K562 (cell line): Measurements from ENCODE around the gene MOSPD3.

ENCODE experiments used
- CREM ChIP-seq: IDR thresholded peaks from 2 replicates; pipeline ENCODE4 v1.6.1; 2014; ENCODE audit warnings: antibody characterized with exemption, low read depth
- PCBP2 ChIP-seq: fragments of 200-400 bp; formaldehyde crosslinking; IDR thresholded peaks from 2 replicates; pipeline ENCODE4 v1.6.1; 2018; ENCODE audit warnings: low read length, low read depth, mild to moderate bottlenecking, moderate library complexity; ENCODE audit not compliant: poor library complexity, severe bottlenecking
- POLR2AphosphoS5 ChIP-seq: IDR thresholded peaks from 2 replicates; pipeline ENCODE4 v1.6.1; 2011; ENCODE audit warnings: mild to moderate bottlenecking, low read depth, low read length, moderate library complexity; ENCODE audit not compliant: control insufficient read depth, insufficient read depth
- TF ChIP-seq, protein P1 (sequence below): fragments of 250-450 bp; sonication (Bioruptor Pico); IDR thresholded peaks from 2 replicates; pipeline ENCODE4 v1.4.0; 2020; ENCODE audit warnings: borderline replicate concordance
- TF ChIP-seq, protein P2 (sequence below): fragments of 450-650 bp; IDR thresholded peaks from 2 replicates; pipeline ENCODE4 v1.6.1; 2016; ENCODE audit warnings: missing biosample characterization, missing genetic modification characterization
- TF ChIP-seq, protein P3 (sequence below): fragments of 250-450 bp; sonication (Bioruptor Pico); IDR thresholded peaks from 2 replicates; pipeline ENCODE4 v1.4.0; 2020; ENCODE audit warnings: mild to moderate bottlenecking, moderate library complexity
- TF ChIP-seq, protein P4 (sequence below): fragments of 150-350 bp; IDR thresholded peaks from 2 replicates; pipeline ENCODE4 v1.6.1; 2014; ENCODE audit warnings: low read depth, mild to moderate bottlenecking, low read length, borderline replicate concordance

DNA sequence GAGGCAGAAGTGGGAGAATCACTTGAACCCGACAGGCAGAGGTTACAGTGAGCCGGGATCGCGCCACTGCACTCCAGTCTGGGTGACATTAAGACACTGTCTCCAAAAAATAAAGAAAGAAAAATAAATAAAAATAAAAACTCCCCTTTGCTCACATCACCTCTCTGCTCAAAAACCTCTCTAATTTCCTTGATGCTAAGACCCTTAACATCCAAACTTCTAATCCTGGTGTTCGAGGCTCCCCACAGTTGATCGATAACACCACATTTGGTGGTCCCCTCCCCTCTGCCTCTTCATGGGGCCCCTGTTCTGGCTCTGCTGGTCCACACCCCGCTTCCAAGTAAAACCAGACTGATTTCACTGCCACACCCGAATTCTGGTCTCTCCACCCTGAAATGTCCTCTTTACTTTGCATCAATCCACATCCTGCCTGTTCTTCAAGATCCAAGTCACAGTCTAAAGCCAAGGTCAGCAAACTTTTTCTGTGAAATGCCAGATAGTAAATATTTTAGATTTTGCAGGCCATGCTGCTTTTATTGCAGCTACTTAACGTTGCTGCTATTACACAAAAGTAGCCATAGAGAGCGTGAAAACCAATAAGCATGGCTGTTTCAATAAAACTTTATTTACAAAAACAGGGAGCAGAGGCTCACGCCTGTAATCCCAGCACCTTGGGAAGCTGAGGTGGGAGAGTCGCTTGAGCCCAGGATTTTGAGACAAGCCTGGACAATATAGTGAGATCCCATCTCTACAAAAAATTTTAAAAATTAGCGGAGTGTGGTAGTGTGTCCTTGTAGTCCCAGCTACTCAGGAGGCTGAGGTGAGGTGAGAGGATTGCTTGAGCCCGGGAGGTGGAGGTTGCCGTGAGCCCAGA, 11.8 kb downstream of the MOSPD3 start:
- TF ChIP-seq, protein P1, sequence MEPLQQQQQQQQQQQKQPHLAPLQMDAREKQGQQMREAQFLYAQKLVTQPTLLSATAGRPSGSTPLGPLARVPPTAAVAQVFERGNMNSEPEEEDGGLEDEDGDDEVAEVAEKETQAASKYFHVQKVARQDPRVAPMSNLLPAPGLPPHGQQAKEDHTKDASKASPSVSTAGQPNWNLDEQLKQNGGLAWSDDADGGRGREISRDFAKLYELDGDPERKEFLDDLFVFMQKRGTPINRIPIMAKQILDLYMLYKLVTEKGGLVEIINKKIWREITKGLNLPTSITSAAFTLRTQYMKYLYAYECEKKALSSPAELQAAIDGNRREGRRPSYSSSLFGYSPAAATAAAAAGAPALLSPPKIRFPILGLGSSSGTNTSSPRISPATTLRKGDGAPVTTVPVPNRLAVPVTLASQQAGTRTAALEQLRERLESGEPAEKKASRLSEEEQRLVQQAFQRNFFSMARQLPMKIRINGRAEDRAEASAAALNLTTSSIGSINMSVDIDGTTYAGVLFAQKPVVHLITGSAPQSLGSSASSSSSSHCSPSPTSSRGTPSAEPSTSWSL (CRISPR knock-in tag): no peak
- TF ChIP-seq, protein P2, sequence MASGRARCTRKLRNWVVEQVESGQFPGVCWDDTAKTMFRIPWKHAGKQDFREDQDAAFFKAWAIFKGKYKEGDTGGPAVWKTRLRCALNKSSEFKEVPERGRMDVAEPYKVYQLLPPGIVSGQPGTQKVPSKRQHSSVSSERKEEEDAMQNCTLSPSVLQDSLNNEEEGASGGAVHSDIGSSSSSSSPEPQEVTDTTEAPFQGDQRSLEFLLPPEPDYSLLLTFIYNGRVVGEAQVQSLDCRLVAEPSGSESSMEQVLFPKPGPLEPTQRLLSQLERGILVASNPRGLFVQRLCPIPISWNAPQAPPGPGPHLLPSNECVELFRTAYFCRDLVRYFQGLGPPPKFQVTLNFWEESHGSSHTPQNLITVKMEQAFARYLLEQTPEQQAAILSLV (tag): no peak
- TF ChIP-seq, protein P3, sequence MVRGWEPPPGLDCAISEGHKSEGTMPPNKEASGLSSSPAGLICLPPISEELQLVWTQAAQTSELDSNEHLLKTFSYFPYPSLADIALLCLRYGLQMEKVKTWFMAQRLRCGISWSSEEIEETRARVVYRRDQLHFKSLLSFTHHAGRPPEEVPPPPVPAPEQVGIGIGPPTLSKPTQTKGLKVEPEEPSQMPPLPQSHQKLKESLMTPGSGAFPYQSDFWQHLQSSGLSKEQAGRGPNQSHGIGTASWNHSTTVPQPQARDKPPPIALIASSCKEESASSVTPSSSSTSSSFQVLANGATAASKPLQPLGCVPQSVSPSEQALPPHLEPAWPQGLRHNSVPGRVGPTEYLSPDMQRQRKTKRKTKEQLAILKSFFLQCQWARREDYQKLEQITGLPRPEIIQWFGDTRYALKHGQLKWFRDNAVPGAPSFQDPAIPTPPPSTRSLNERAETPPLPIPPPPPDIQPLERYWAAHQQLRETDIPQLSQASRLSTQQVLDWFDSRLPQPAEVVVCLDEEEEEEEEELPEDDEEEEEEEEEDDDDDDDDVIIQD (CRISPR knock-in tag): no peak
- TF ChIP-seq, protein P4, sequence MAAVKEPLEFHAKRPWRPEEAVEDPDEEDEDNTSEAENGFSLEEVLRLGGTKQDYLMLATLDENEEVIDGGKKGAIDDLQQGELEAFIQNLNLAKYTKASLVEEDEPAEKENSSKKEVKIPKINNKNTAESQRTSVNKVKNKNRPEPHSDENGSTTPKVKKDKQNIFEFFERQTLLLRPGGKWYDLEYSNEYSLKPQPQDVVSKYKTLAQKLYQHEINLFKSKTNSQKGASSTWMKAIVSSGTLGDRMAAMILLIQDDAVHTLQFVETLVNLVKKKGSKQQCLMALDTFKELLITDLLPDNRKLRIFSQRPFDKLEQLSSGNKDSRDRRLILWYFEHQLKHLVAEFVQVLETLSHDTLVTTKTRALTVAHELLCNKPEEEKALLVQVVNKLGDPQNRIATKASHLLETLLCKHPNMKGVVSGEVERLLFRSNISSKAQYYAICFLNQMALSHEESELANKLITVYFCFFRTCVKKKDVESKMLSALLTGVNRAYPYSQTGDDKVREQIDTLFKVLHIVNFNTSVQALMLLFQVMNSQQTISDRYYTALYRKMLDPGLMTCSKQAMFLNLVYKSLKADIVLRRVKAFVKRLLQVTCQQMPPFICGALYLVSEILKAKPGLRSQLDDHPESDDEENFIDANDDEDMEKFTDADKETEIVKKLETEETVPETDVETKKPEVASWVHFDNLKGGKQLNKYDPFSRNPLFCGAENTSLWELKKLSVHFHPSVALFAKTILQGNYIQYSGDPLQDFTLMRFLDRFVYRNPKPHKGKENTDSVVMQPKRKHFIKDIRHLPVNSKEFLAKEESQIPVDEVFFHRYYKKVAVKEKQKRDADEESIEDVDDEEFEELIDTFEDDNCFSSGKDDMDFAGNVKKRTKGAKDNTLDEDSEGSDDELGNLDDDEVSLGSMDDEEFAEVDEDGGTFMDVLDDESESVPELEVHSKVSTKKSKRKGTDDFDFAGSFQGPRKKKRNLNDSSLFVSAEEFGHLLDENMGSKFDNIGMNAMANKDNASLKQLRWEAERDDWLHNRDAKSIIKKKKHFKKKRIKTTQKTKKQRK: no peak
- TF ChIP-seq POLR2AphosphoS5 (no peak), CREM (no peak), PCBP2 (no peak)
